Muscle of leg (tissue), 11 donors: ENCODE results near the gene NAALADL1. TPM values are rescaled to one million over a fixed set of nuclear protein-coding genes. Genes with fewer than 3 reads are reported as not detected.
A peak's percentile ranks its signal among the peaks of the same experiment; 100 is the strongest.

ENCODE experiments used
- DNase-seq: peaks from one replicate; pipeline ENCODE4 v3.0.0; 2013
- H3K27ac ChIP-seq: one replicate; pipeline ENCODE4 v1.5.1; 2013; ENCODE audit warnings: mild to moderate bottlenecking, low read length, control low read depth
- H3K27me3 ChIP-seq: one replicate; pipeline ENCODE4 v1.6.1; 2013; ENCODE audit warnings: low read length; ENCODE audit not compliant: control insufficient read depth, insufficient read depth
- H3K36me3 ChIP-seq: one replicate; pipeline ENCODE4 v1.6.1; 2013; ENCODE audit warnings: low read length; ENCODE audit not compliant: control insufficient read depth, insufficient read depth
- H3K4me1 ChIP-seq: one replicate; pipeline ENCODE4 v1.6.1; 2013; ENCODE audit warnings: low read length; ENCODE audit not compliant: control insufficient read depth, insufficient read depth
- H3K4me3 ChIP-seq: one replicate; pipeline ENCODE4 v1.5.1; 2013; ENCODE audit warnings: low read length, control low read depth
- H3K9me3 ChIP-seq: replicated peaks from 2 replicates; pipeline ENCODE4 v1.6.1; 2013; ENCODE audit warnings: low read depth, low read length; ENCODE audit not compliant: control insufficient read depth
- WGBS: methylation state at CpG from one replicate; pipeline ENCODE4 v1.1.5; 2013; ENCODE audit warnings: missing lambda C conversion rate; ENCODE audit not compliant: insufficient coverage; 5-methylcytosine and 5-hydroxymethylcytosine counted together
- polyA plus RNA-seq, 8 donors: library from polyadenylated mRNA; unstranded; fragments of 120-200 nt; gene quantifications; one replicate each; pipeline versions ENCODE4 v1.2.1 to v1.2.3, GENCODE V29; 2013; ENCODE audit warnings: inconsistent platforms in 1 of 8, low replicate concordance in 1 of 8; ENCODE audit not compliant: insufficient read length in 8 of 8, insufficient read depth in 1 of 8
- total RNA-seq: library from RNA; stranded (reverse); fragments of 120-200 nt; gene quantifications from one replicate; pipeline ENCODE4 v1.2.4, GENCODE V29; 2013

Gene NAALADL1
- total and polyA plus RNA-seq, 9 donors: 6.2 to 14.0 (median 10.7) TPM

GRCh38 chr11:65003282-65003681, 55.1 kb downstream of the NAALADL1 start:
- H3K4me3 ChIP-seq: no peak overlapping the region
- no peak for DNase-seq
- WGBS: 39% methylated on average over 7 of the region's 7 CpGs
- H3K27ac ChIP-seq: peak overlapping the region; percentile 71
- H3K27me3 ChIP-seq: no peaks in the 10 kb centered on the region
- no peaks in the 10 kb centered on the region for H3K36me3 ChIP-seq
- H3K9me3 ChIP-seq: no peaks in the 10 kb centered on the region
- peaks cover 10% of the 10 kb centered on the region for H3K4me1 ChIP-seq

GRCh38 chr11:65002706-65003105, 55.6 kb downstream of the NAALADL1 start:
- no peaks in the 10 kb centered on the region for H3K9me3 ChIP-seq
- peak overlapping the region; percentile 71 for H3K27ac ChIP-seq
- H3K4me3 ChIP-seq: no peak overlapping the region
- H3K27me3 ChIP-seq: no peaks in the 10 kb centered on the region
- no peaks in the 10 kb centered on the region for H3K36me3 ChIP-seq
- H3K4me1 ChIP-seq: peaks cover 10% of the 10 kb centered on the region
- WGBS: 20% methylated on average over 1 of the region's 5 CpGs
- peak; percentile 66 for DNase-seq

- Histone ChIP-seq H3K4me1 (peaks cover 23% of the 10 kb centered on the region), H3K36me3 (no peaks in the 10 kb centered on the region), H3K27ac (no peak overlapping the region), H3K4me3 (no peak overlapping the region), H3K9me3 (no peaks in the 10 kb centered on the region), H3K27me3 (no peaks in the 10 kb centered on the region)
- no peak for DNase-seq
- no CpG with 5 or more reads among the region's 1 CpG for WGBS
Observed at GRCh38 chr11:64999478-64999877, 58.9 kb downstream of the NAALADL1 start.

- Histone ChIP-seq H3K4me3 (no peak overlapping the region), H3K9me3 (no peaks in the 10 kb centered on the region), H3K27me3 (no peaks in the 10 kb centered on the region), H3K27ac (no peak overlapping the region), H3K36me3 (no peaks in the 10 kb centered on the region), H3K4me1 (peaks cover 23% of the 10 kb centered on the region)
- WGBS: 70% methylated on average over 6 of the region's 9 CpGs
- no peak for DNase-seq
Observed at GRCh38 chr11:64998690-64999431, 59.5 kb downstream of the NAALADL1 start.

GRCh38 chr11:64998141-64998540, 60.2 kb downstream of the NAALADL1 start:
- Histone ChIP-seq H3K4me3 (no peak overlapping the region), H3K27ac (no peak overlapping the region), H3K36me3 (no peaks in the 10 kb centered on the region), H3K9me3 (no peaks in the 10 kb centered on the region), H3K27me3 (no peaks in the 10 kb centered on the region), H3K4me1 (peaks cover 22% of the 10 kb centered on the region)
- WGBS: 80% methylated on average over 1 of the region's 1 CpG
- no peak for DNase-seq

- H3K27ac ChIP-seq: peak within 1 kb of the TSS; percentile 65
- H3K36me3 ChIP-seq: no peaks in the 10 kb centered on the region
- WGBS: 17% methylated on average over 5 of the region's 9 CpGs
- no peaks in the 10 kb centered on the region for H3K9me3 ChIP-seq
- peak; percentile 82 for DNase-seq
- peaks cover 15% of the 10 kb centered on the region for H3K4me1 ChIP-seq
- peaks cover 2% of the 10 kb centered on the region for H3K27me3 ChIP-seq
- H3K4me3 ChIP-seq: peak within 1 kb of the TSS; percentile 30
Observed at GRCh38 chr11:64996710-64997380, 61.5 kb downstream of the NAALADL1 start, which contains the start of gene BATF2. Gene BATF2 (minus strand): TSS chr11:64996971. CDS start chr11:64996914, 57 bp downstream.

- WGBS: 38% methylated on average over 8 of the region's 11 CpGs
- Histone ChIP-seq H3K4me1 (peaks cover 15% of the 10 kb centered on the region), H3K36me3 (no peaks in the 10 kb centered on the region), H3K9me3 (no peaks in the 10 kb centered on the region), H3K27ac (peak overlapping the region; percentile 65), H3K4me3 (peak overlapping the region; percentile 30), H3K27me3 (peaks cover 2% of the 10 kb centered on the region)
- DNase-seq: no peak
Observed at GRCh38 chr11:64996327-64996709, 62.0 kb downstream of the NAALADL1 start.

Other genes with a start within 250 kb of the NAALADL1 start
- 7.5 TPM for gene MEN1, start 248.0 kb downstream of the NAALADL1 start, total RNA-seq
- gene MEN1, start 248.0 kb downstream of the NAALADL1 start, polyA plus RNA-seq: 10 to 100 TPM; 19.2 to 28.1 (median 23.2) TPM
- gene CDC42BPG, start 213.9 kb downstream of the NAALADL1 start, total RNA-seq: 0.35 TPM
- 1 to 10 TPM in 3 of 8 donors, under 1 TPM in 5; 0.56 to 2.3 (median 0.96) TPM for gene CDC42BPG, start 213.9 kb downstream of the NAALADL1 start, polyA plus RNA-seq
- gene EHD1, start 179.9 kb downstream of the NAALADL1 start, total RNA-seq: 46.1 TPM
- gene EHD1, start 179.9 kb downstream of the NAALADL1 start, polyA plus RNA-seq: 100 to 1,000 TPM in 4 of 8 donors, 10 to 100 TPM in 4; 86.2 to 117 (median 96.7) TPM
- 7.5 TPM for gene ATG2A, start 141.3 kb downstream of the NAALADL1 start, total RNA-seq
- gene ATG2A, start 141.3 kb downstream of the NAALADL1 start, polyA plus RNA-seq: 10 to 100 TPM in 7 of 8 donors, 1 to 10 TPM in 1; 10.0 to 16.0 (median 13.0) TPM
- gene PPP2R5B, start 133.9 kb downstream of the NAALADL1 start, total RNA-seq: 5.6 TPM
- gene PPP2R5B, start 133.9 kb downstream of the NAALADL1 start, polyA plus RNA-seq: 10 to 100 TPM; 10.0 to 16.9 (median 12.1) TPM
- not detected for gene GPHA2, start 122.7 kb downstream of the NAALADL1 start, total RNA-seq
- gene GPHA2, start 122.7 kb downstream of the NAALADL1 start, polyA plus RNA-seq: under 1 TPM in 4 of 8 donors, not detected in 4; 0.15 to 0.53 (median 0.24) TPM
- gene MAJIN, start 86.4 kb downstream of the NAALADL1 start, total RNA-seq: not detected
- gene MAJIN, start 86.4 kb downstream of the NAALADL1 start, polyA plus RNA-seq: not detected
- gene BATF2, start 61.6 kb downstream of the NAALADL1 start, total RNA-seq: 0.62 TPM
- gene BATF2, start 61.6 kb downstream of the NAALADL1 start, polyA plus RNA-seq: 1 to 10 TPM in 4 of 8 donors, under 1 TPM in 4; 0.84 to 1.9 (median 1.1) TPM
- gene ARL2, start 44.4 kb downstream of the NAALADL1 start, total RNA-seq: 84.6 TPM
- 100 to 1,000 TPM in 1 of 8 donors, 10 to 100 TPM in 7; 80.5 to 101 (median 89.1) TPM for gene ARL2, start 44.4 kb downstream of the NAALADL1 start, polyA plus RNA-seq
- 18.3 TPM for gene SNX15, start 31.1 kb downstream of the NAALADL1 start, total RNA-seq
- gene SNX15, start 31.1 kb downstream of the NAALADL1 start, polyA plus RNA-seq: 10 to 100 TPM; 19.6 to 29.6 (median 23.2) TPM
- 6.7 TPM for gene SAC3D1, start 17.3 kb downstream of the NAALADL1 start, total RNA-seq
- gene SAC3D1, start 17.3 kb downstream of the NAALADL1 start, polyA plus RNA-seq: 10 to 100 TPM; 12.5 to 16.0 (median 15.1) TPM
- 6.6 TPM for gene CDCA5, start 25.5 kb upstream of the NAALADL1 start, total RNA-seq
- gene CDCA5, start 25.5 kb upstream of the NAALADL1 start, polyA plus RNA-seq: 10 to 100 TPM in 7 of 8 donors, 1 to 10 TPM in 1; 9.7 to 17.0 (median 14.4) TPM
- gene ZFPL1, start 25.7 kb upstream of the NAALADL1 start, total RNA-seq: 23.2 TPM
- gene ZFPL1, start 25.7 kb upstream of the NAALADL1 start, polyA plus RNA-seq: 10 to 100 TPM; 20.6 to 26.3 (median 24.0) TPM
- 109 TPM for gene VPS51, start 37.7 kb upstream of the NAALADL1 start, total RNA-seq
- 100 to 1,000 TPM; 128 to 147 (median 136) TPM for gene VPS51, start 37.7 kb upstream of the NAALADL1 start, polyA plus RNA-seq
- gene TM7SF2, start 53.3 kb upstream of the NAALADL1 start, total RNA-seq: 6.5 TPM
- 10 to 100 TPM in 1 of 8 donors, 1 to 10 TPM in 7; 4.1 to 14.4 (median 7.5) TPM for gene TM7SF2, start 53.3 kb upstream of the NAALADL1 start, polyA plus RNA-seq
- gene ZNHIT2, start 59.1 kb upstream of the NAALADL1 start, total RNA-seq: 5.1 TPM
- gene ZNHIT2, start 59.1 kb upstream of the NAALADL1 start, polyA plus RNA-seq: 1 to 10 TPM; 4.2 to 6.0 (median 4.8) TPM
- gene FAU, start 63.6 kb upstream of the NAALADL1 start, total RNA-seq: 998 TPM
- 1,000 to 10,000 TPM in 7 of 8 donors, 100 to 1,000 TPM in 1; 971 to 1,242 (median 1,085) TPM for gene FAU, start 63.6 kb upstream of the NAALADL1 start, polyA plus RNA-seq
- gene MRPL49, start 63.8 kb upstream of the NAALADL1 start, total RNA-seq: 30.3 TPM
- 10 to 100 TPM; 19.5 to 31.1 (median 25.4) TPM for gene MRPL49, start 63.8 kb upstream of the NAALADL1 start, polyA plus RNA-seq
- 10.0 TPM for gene SYVN1, start 76.0 kb upstream of the NAALADL1 start, total RNA-seq
- gene SYVN1, start 76.0 kb upstream of the NAALADL1 start, polyA plus RNA-seq: 10 to 100 TPM; 31.1 to 53.4 (median 41.1) TPM
- gene SPDYC, start 111.7 kb upstream of the NAALADL1 start, total RNA-seq: not detected
- gene SPDYC, start 111.7 kb upstream of the NAALADL1 start, polyA plus RNA-seq: under 1 TPM in 1 of 8 donors, not detected in 7; 0.16 TPM
- gene CAPN1, start 123.4 kb upstream of the NAALADL1 start, total RNA-seq: 46.7 TPM
- 10 to 100 TPM; 69.1 to 90.2 (median 80.1) TPM for gene CAPN1, start 123.4 kb upstream of the NAALADL1 start, polyA plus RNA-seq
- 18.8 TPM for gene POLA2, start 203.4 kb upstream of the NAALADL1 start, total RNA-seq
- 10 to 100 TPM; 35.4 to 64.7 (median 51.6) TPM for gene POLA2, start 203.4 kb upstream of the NAALADL1 start, polyA plus RNA-seq